ENCODE results near the gene HS2ST1.

The HS2ST1 gene

GRCh38 chr1:87111659-87112371, 197.4 kb downstream of the HS2ST1 start:
- no peak for DNase-seq (ENCODE audit: low read depth)

GRCh38 chr1:87113313-87113712, 198.9 kb downstream of the HS2ST1 start:
- DNase-seq (ENCODE audit: low read depth), result no peak

- no peak for DNase-seq (ENCODE audit: low read depth)
These were observed 201.0 kb downstream of the HS2ST1 start for GRCh38 chr1:87115317-87115890.

DNA sequence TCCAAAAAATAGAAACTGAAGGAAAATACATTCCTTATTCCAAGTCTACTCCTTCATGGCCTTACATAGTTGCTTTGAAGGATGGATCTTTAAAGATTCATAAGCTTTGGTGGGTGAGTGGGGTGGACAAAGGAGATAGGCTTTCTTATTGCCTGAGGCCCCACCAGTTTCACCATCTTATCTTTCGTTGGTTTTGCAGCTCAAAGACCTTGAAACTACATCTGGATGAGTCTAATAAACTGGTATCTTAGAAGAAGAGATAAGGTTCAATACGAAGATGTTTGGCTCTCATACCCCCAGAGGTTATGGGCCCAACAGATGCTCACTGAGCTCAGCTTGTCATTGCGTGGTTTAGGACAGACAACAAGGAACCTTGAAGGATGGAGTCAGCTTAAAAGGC, 201.5 kb downstream of the HS2ST1 start:
- DNase-seq (ENCODE audit: low read depth), result no peak

DNA sequence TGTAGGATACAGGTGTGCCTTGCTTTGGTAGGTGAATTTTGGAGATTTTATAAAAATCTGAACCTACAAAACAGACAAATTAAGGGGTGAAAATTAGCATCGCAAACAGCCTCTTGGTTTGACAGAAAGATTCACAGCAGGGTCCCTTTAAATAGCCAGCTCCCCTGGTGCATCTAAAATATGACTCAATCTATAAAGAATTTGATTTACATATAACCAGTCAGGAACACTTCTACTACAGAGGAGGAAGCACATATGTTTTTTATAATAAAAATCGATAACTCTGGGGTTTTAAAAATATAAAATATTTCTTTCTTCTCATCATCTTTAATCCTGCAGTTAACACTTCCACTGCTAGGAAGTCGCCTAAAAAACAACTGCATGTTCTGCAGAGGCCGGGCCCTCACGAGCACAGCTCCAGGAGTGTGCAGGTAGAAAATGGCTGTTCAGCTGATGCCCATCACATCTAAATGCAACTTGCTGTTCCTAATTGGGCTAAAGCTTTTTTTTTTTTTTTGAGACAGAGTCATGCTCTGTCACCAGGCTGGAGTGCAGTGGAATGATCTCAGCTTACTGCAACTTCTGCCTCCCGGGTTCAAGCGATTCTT, 203.4 kb downstream of the HS2ST1 start:
- DNase-seq (ENCODE audit: low read depth), result no peak

- no peak for DNase-seq (ENCODE audit: low read depth)
These were observed 205.2 kb downstream of the HS2ST1 start for GRCh38 chr1:87119541-87120140.

DNA sequence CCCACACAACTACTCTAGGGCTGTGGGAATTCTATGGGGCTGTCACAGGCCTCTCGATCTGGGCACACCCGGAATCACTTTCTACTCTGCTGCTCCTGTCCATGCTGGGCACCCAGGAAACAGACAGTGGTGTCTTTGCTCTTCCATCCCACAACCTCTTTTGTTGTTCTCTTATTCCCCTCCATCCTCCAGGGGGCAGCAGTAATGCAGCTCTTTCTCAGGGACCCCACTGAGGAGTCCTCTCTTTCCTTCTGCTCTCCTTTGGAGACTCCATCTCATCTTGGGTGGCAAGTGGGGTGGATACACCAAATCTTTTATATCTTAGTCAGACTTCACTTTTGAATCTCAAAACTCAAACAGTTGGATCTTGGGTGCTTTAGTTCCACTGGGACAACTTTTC, 206.3 kb downstream of the HS2ST1 start:
- no peak for DNase-seq (ENCODE audit: low read depth)

DNA sequence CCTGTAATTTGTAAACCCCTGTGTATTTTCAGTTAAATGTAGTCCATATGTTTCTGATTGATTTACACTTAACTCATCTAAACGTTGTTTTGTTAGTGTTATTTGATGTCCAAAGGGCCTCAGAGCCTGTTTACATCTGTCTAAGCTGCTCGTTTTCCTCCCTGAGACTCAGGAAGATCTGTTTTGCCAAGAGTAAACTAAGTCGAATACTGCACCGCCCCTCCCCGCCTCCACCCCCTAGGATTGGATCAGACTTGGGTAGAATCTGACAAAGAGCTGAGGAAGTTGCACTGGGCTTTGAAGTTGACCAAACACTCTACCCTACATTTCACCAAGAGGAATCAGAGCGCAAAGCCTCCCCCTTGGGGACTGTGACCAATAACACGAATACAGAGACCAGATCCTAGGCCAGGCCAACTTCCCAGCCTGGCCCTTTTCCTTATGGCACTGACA, 207.3 kb downstream of the HS2ST1 start:
- DNase-seq (ENCODE audit: low read depth), result no peak

- no peak for DNase-seq (ENCODE audit: low read depth)
These were observed 207.8 kb downstream of the HS2ST1 start for GRCh38 chr1:87122243-87122642.

GRCh38 chr1:87123610-87124009, 209.2 kb downstream of the HS2ST1 start:
- DNase-seq (ENCODE audit: low read depth), result no peak

- DNase-seq (ENCODE audit: low read depth), result no peak
These were observed 212.6 kb downstream of the HS2ST1 start for GRCh38 chr1:87126886-87127505.

GRCh38 chr1:87127581-87127980, 213.1 kb downstream of the HS2ST1 start:
- no peak for DNase-seq (ENCODE audit: low read depth)

DNA sequence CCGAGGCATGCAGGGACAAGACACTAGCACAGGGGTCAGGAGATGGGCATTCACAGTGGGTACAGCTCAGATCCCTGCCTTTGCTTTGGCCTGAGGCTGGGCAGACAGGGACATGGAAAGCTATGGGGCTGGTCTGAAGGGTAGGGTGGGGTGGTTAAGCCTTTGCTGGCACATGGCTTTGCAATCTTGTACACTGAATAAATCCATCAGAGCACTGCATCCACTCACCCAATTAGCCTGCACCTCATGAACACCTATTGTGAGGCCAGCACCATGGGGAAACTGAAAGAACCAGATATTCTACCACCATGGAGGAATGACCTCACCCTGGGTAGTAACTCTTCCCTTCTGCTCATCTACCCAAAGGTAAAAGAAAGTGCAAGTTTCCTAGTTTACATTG, 214.6 kb downstream of the HS2ST1 start:
- no peak for DNase-seq (ENCODE audit: low read depth)

DNA sequence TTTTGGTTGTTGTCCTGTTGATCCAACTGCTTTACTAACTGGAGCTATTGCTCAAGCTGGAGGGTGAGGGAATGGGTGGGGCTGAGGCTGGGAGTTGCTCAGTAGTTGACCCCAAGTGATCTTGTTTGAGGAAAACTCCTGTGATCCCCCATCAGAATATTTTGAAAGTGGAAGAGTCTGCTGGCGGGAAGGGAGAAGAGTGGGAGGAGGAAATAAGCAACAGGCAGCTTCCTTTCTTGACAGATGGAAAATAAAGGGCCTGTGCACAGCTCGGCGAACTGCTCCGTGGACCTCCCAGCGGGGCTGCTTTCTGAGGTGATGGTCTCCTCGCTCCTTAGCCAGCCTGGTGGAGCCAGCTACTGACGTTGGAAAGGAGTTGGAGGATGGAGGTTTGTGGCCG, 215.2 kb downstream of the HS2ST1 start:
- DNase-seq (ENCODE audit: low read depth), result no peak

- DNase-seq (ENCODE audit: low read depth), result no peak
These were observed 216.0 kb downstream of the HS2ST1 start for GRCh38 chr1:87130438-87130837.

DNA sequence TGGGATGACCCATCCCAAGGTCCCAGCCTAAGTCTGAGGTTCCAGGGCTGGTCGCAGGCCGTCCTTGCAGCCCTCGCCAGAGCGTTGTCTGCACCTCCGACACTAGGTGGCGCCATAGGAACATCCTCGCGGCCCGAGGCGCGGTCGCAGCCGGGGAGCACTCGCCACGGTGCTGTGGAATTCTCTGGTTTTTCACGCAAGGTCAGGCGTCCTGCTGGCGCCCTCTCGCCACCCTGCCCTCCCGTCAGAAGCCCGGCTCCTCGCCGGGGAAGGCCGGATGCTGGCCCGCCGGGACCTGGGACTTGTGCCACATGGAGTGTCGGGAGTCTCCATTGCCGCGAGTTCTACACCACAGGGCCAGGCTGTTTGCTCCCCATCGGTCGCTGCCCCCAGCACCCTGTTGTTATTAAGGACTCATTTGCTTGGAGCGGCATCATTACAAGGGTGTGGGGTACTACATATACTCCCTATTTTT, 217.4 kb downstream of the HS2ST1 start:
- DNase-seq (ENCODE audit: low read depth), result peak; percentile 72

DNA sequence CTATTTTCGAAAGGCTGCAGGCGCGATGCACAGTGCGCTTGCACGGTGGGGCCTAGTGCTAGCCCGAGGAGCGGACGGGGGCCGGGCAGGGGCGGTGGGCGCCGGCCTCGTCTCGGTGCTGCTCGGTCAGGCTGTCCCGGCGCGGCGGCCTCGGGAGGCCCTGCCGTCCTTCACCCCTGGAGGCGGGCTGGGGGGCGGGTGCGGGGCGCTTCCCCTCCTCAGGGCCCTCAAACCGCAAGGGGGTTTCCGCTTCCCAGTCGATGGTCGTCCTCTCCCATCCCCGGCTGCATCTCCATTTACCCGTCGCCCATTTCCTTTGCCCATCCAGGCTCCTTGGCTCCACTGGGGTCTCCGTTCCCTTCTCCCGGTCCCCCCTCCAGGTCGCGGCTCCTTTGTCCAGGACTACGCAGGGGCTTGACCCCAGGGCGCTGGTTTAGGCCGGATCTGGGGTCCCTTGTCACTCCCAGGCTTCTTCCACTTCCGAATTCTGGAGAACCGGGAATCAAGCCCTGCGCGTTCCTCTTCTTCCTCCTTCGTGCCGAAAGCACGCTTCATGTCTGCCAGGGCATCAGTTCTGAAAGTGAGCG, 217.9 kb downstream of the HS2ST1 start:
- no peak for DNase-seq (ENCODE audit: low read depth)

GRCh38 chr1:87134061-87134460, 219.6 kb downstream of the HS2ST1 start:
- DNase-seq (ENCODE audit: low read depth), result no peak

DNA sequence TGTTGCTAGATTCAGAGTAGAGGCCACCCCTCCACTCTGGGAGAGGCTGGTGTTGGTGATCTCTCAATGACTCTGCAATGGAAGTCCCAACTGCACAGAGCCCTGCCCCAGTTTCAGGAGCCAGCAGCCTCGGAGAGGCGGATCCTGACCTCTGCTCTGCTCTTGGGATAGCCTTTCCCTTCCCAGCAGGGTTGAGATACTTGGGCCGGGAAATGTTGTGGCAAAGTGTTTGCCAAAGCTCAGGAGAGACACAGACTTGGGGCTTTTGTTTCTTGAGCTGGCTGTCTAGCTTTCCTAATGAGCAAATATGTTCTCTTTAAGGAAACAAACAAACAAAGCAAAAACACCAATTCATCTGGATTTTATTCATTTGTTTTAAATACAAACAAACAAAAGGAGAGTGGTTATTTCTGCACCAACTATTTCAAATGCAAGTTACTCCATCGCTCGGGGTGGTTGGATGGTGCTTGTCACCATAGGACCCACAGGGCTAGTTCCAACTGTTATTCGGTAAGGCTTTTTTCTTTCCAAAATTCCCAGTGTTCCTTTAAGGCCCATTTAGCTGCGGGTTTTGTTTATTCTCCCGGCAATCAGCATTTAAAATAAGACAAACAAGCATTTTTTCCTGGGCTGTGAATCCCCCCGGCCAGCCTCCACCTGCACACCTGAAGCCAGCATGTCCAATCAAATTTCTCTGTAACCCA, 220.3 kb downstream of the HS2ST1 start:
- no peak for DNase-seq (ENCODE audit: low read depth)

DNA sequence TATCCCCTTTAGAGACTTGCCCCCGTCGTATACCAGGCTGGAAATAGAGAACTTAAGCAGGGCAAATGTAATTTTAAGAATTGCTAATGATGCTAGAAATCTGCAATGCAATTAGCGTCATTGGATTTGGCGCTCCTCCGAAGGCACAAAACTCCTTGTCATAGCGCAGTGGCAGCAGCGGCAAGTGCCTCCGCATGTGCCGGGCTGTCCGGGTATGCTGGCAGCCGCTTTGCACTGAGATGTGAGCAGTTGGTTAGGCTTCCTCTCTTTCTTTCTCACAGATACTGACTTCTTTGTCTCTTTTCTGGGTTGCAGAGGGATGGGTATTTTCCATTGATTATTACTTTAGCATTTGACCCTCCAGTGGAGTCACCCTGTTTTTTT, 220.9 kb downstream of the HS2ST1 start:
- no peak for DNase-seq (ENCODE audit: low read depth)

- no peak for DNase-seq (ENCODE audit: low read depth)
These were observed 222.3 kb downstream of the HS2ST1 start for GRCh38 chr1:87136607-87137341.

Data from activated T-cell treated with anti-CD3 and anti-CD28 coated beads for 48 hours (primary cell).